GM18870 (cell line): ENCODE results near the gene SPTBN2.

Experiments
- ATAC-seq: cut with Tn5 transposase; IDR thresholded peaks from one replicate; pipeline ENCODE4 v1.9.1; 2021; ENCODE audit warnings: moderate library complexity; ENCODE audit not compliant: unreplicated experiment

Gene SPTBN2

GRCh38 chr11:66728693-66729385, at the start of gene SPTBN2:
Gene SPTBN2, minus strand, starts transcription at chr11:66729216. Its CDS starts 7,976 bp downstream, at chr11:66721240.
- ATAC-seq: no peak

GRCh38 chr11:66768818-66769217, 39.8 kb upstream of the SPTBN2 start:
- no peak for ATAC-seq

GRCh38 chr11:66768088-66768521, 39.1 kb upstream of the SPTBN2 start:
- ATAC-seq: no peak

GRCh38 chr11:66767666-66768065, 38.6 kb upstream of the SPTBN2 start:
- no peak for ATAC-seq

GRCh38 chr11:66766681-66767080, 37.7 kb upstream of the SPTBN2 start:
- ATAC-seq: no peak

DNA sequence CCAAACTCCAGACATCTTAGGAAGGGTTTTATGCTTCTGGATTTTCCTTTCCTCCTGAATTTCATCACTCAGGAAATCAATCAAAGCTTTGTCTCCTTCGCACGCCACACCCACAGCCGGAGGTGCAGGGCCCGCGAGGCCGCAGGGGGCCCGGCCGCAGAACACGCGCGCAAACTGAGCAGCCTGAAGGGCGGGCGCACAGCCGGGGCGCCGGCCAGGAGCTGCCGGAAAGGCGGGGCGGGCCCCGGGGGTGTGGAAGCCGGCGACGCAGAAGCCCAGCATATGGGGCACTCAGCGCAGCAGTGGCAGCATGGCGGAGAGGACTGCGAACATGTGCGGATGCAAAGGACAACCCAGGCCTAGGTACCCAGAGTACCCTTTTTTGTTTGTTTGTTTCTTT, 33.1 kb upstream of the SPTBN2 start:
- ATAC-seq: no peak

DNA sequence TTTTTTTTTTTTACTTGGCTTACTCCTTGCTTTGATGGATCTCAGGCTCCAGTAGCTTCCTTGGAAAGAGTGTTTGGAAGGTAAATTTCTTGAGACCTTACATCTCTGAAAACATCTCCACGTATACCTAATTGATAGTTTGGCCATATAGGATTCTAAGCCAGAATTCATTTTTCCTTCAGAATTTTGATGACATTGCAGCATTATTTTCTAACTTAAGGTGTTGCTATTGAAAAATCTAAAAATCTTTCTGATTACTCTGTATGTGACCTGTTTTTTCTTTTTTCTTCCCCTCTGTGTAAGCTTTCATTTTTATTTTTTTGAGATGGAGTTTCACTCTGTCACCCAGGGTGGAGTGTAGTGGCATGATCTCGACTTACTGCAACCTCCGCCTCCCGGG, 23.1 kb upstream of the SPTBN2 start:
- ATAC-seq: no peak

DNA sequence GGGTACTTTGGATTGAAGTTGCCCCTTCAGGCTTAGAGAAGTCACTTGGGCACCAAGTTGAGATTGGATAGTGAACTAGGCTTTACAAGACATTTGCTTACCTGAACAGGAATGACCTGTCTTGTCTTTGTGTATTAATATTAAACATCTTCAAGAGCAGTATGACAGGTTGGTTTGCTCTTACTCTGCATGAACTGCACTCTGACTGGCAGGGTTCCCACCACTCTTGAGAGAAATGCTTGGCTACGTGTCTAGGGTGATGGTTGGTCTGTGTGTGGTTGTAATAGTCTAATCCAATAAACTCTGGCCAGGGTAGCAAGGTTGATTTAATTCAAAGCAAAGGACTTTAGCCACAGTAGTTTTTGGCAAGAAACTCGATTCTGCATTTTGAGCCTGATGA, 20.1 kb upstream of the SPTBN2 start:
- no peak for ATAC-seq

- ATAC-seq: no peak
Observed at GRCh38 chr11:66747480-66747879, 18.5 kb upstream of the SPTBN2 start.

DNA sequence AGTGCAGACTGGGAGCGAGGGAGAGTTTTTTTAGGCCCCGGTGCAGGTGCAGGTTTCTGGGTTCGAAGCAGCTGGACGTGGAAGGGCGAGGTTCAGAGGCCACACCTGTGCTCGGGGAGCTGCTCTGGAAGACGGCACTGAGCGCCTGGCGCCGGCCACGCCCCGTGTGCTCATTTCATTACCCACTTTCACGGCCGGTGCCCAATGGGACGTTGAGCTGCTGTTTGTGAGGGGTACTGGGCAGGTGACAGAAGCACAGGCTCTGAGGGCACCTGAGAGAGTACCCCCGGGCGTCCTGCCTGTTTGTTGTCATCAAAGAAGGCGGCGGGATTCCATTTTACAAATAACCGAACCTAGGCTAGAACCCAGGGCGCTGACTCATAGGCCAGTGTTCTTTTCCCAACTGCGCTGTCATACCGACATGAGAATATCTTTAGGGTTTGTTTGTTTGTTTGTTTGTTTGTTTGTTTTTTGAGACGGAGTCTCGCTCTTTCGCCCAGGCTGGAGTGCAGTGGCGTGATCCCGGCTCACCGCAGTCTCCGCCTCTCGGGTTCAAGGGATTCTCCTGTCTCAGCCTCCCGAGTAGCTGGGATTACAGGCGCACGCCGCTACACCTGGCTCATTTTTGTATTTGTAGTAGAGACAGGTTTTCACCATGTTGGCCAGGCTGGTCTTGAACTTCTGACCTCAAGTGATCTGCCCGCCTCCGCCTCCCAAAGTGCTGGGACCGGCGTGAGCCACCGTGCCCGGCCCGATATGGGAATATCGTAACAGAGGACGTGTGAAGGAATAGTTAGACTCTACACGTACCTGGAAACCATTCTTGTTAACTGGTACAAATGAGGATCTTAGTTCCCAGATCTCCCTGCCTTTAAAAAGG, 16.6 kb upstream of the SPTBN2 start:
- ATAC-seq: no peak

- ATAC-seq: no peak
Observed at GRCh38 chr11:66744485-66745355, 15.7 kb upstream of the SPTBN2 start.

DNA sequence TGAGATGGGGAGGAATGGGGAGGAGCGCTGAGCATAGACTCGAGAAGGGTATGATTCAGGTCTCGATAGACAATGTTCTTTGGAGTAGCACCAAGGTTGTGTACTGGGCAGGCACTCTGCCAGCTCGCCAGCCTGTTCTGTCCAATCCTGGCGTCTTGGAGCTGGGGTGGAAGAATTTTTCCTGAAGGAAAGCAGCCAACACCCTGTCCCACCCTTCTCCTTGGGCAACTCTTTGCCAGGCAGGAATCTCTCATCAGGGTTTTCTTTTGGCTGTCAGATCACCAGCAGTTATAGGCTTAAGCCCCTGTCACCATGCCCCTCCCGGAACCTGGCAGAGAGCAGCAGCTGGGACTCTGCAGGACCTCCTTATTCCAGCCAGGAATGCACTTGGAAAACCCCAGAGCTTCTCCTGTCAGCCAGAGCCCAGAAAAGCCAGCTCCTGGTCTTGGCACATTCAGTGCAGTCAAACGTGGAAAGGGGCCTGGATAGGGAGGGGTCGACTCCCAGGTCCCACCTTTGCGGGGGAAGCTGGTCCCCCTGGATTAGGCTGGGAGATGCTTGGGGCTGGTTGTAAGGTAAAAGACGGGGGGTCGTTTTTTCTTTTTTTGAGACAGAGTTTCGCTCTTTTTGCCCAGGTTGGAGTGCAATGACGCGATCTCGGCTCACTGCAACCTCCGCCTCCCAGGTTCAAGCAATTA, 14.4 kb upstream of the SPTBN2 start:
- ATAC-seq: no peak

DNA sequence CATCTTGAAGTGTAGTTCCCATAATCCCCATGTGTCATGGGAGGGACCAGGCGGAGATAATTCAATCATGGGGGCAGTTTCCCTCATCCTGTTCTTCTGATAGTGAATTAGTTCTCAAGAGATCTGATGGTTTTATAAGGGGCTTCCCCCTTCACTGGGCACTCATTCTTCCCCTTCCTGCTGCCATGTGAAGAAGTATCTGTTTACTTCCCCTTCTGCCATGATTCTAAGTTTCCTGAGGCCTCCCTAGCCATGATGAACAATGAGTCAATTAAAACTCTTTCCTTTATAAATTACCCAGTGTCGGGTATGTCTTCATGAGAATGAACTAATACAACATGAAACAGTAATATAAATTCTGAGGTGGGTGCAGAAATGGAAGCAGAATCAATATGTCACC, 12.1 kb upstream of the SPTBN2 start:
- ATAC-seq: no peak

DNA sequence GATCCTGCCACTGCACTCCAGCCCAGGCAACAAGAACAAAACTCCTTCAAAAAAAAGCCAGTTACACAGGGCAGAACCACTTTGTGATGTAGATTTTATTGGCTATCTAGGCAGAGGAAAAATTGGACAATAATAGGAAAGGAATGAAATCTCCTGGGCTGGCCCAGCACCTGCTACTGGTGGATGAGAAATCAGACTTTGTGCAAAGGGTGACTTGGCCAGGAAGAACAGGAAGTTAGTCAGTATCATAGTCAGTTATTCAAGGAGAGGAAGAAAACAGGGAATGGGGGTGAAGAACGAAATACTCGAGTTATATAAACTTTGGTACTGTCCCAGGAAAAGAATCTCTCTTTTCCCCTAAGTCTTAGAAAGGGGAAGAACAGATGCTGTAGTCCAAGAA, 11.0 kb upstream of the SPTBN2 start:
- ATAC-seq: no peak

DNA sequence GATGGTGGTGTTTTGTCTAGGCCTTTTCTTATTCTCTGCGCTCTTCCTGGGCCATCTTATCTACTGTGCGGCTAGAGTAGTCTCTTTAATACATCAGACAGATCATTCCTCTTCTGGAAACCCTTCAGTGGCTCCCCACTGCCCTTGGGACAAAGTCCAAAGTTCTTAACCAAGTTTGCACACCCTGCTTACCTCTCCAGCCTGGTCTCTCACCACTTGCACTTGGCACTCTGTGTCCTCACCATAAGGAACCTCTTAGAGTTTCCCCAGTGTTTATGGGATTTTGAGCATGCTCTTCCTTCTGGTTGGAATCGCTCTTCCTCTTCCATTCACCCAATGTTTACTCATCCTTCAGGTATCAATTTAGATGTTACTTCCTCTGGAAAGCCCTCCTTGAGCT, 5.2 kb upstream of the SPTBN2 start:
- no peak for ATAC-seq

- no peak for ATAC-seq
Observed at GRCh38 chr11:66729447-66729846, 431 bp upstream of the SPTBN2 start.

GRCh38 chr11:66728038-66728692, 851 bp downstream of the SPTBN2 start:
- no peak for ATAC-seq

DNA sequence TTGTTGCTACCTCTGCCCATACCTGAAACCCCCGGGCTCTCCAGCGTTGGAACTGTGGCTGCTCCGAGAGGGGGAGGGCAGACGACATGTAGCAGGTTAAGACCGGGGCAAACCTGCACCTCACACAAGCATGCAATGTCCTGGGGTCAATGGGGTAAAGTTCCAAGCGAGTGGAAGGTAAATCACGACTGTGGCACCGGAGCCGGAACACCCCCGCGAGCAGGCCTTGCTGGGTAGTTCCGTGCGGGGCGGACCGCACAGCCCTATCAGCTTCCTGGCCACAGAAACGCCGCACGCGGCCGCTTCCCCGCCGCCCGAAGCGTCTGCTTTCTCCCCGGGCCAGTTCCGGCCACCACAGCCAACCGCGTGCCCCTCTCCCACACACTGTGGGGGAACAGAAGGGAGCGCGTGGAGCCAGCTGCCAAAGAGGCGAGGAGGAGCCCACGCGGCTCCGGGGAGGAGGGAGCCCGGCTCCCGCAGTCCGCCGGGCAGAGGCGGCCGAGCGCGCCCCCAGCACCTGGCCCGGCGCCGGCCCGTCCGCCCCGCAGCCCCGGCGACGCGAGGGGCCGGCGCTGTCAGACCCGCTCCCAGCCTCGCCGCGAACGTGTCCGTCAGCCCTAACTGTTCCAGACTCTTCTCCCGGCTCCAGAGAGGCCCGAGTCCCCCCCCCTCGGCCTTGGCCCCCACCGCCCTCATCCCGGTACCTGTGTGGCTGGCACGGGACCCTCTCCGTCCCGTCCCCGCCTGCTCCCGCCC, 1.6 kb downstream of the SPTBN2 start:
- no peak for ATAC-seq

DNA sequence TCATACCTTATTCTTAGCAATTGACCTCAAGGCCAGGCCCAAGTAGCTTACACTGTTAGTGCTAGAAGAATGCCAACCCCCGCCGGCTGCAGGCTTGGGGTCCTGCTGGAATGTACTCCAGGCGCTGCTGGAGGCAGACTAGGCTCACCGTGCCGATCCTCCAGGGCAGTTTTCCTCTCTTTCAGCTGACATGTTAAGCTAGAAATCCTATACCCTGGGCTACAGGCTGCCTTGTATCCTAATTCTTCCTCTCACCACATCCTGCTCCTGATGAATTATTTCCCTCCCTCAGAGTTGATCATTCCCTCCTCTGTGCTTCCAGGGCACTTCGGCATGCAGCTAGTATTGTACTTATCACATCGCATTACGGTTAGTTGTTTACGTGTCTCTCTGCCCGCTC, 3.4 kb downstream of the SPTBN2 start:
- no peak for ATAC-seq
